Measurements from ENCODE around the gene AIPL1. TPM values are rescaled to one million over a fixed set of nuclear protein-coding genes. Genes with fewer than 3 reads are reported as not detected.

Gene AIPL1
- total RNA-seq, 2 experiments from 2014 or later: not detected

GRCh38 chr17:6426356-6427101, 8.4 kb downstream of the AIPL1 start:
- H3K27ac Mint-ChIP-seq: no peak overlapping the region
- ChIA-PET POLR2A (no interaction called here), CTCF (interaction anchor here (0.6 kb wide), 1 partner anchor 281 kb away, joined by 4 read pairs; no protein-coding TSS in a partner anchor)
- ATAC-seq (no peak), DNase-seq (no peak)
- peaks cover 17% of the 10 kb centered on the region for H3K4me1 Mint-ChIP-seq
- H3K27me3 Mint-ChIP-seq: peaks cover 13% of the 10 kb centered on the region
- H3K4me3 Mint-ChIP-seq: no peak overlapping the region
- peaks cover 8% of the 10 kb centered on the region for H3K9me3 Mint-ChIP-seq (ENCODE audit: low read depth)
- H3K36me3 Mint-ChIP-seq (ENCODE audit: low read depth): peaks cover 4% of the 10 kb centered on the region
- intact Hi-C loops (cut with DNase I, micrococcal nuclease): loop anchor here (1.0 to 10.0 kb wide), 5 partner anchors 52 to 840 kb away; no protein-coding TSS in a partner anchor

- ChIA-PET CTCF (interaction anchor here (0.8 to 1.1 kb wide), 3 partner anchors 14 to 353 kb away, joined by 3 to 5 read pairs (median 4); no protein-coding TSS in a partner anchor), POLR2A (no interaction called here)
- Mint-ChIP-seq H3K27me3 (peaks cover 16% of the 10 kb centered on the region), H3K4me3 (no peak overlapping the region), H3K27ac (no peak overlapping the region), H3K9me3 (ENCODE audit: low read depth) (peaks cover 4% of the 10 kb centered on the region), H3K36me3 (ENCODE audit: low read depth) (no peaks in the 10 kb centered on the region), H3K4me1 (peaks cover 17% of the 10 kb centered on the region)
- ATAC-seq (no peak), DNase-seq (no peak)
- intact Hi-C loops (cut with DNase I, micrococcal nuclease): loop anchor here (10.0 kb wide), 2 partner anchors 361 to 631 kb away; no protein-coding TSS in a partner anchor
Observed at GRCh38 chr17:6425407-6425806, 9.5 kb downstream of the AIPL1 start.

- Mint-ChIP-seq H3K36me3 (ENCODE audit: low read depth) (no peaks in the 10 kb centered on the region), H3K27me3 (peaks cover 16% of the 10 kb centered on the region), H3K9me3 (ENCODE audit: low read depth) (no peaks in the 10 kb centered on the region), H3K4me3 (no peak overlapping the region), H3K27ac (no peak overlapping the region), H3K4me1 (peaks cover 17% of the 10 kb centered on the region)
- ChIA-PET POLR2A (no interaction called here), CTCF (interaction anchor here (0.7 to 1.5 kb wide), 5 partner anchors 12 to 917 kb away, joined by 3 to 5 read pairs (median 4); no protein-coding TSS in a partner anchor)
- ATAC-seq (no peak), DNase-seq (no peak)
- intact Hi-C loops (cut with DNase I, micrococcal nuclease): loop anchor here (5.0 to 10.0 kb wide), 4 partner anchors 147 to 717 kb away; no protein-coding TSS in a partner anchor
Observed at GRCh38 chr17:6423931-6424330, 11.0 kb downstream of the AIPL1 start.

GRCh38 chr17:6422654-6423241, 12.2 kb downstream of the AIPL1 start:
- POLR2A ChIA-PET: no interaction called here
- CTCF ChIA-PET: interaction anchor here (0.6 to 1.5 kb wide), 3 partner anchors 13 to 1964 kb away, joined by 3 read pairs; no protein-coding TSS in a partner anchor
- DNase-seq (no peak), ATAC-seq (no peak)
- H3K27ac Mint-ChIP-seq: no peak overlapping the region
- intact Hi-C loops (cut with DNase I, micrococcal nuclease): loop anchor here (1.0 to 10.0 kb wide), 6 partner anchors 145 to 835 kb away; no protein-coding TSS in a partner anchor
- H3K27me3 Mint-ChIP-seq: peaks cover 16% of the 10 kb centered on the region
- H3K36me3 Mint-ChIP-seq (ENCODE audit: low read depth): no peaks in the 10 kb centered on the region
- no peak overlapping the region for H3K4me3 Mint-ChIP-seq
- peaks cover 9% of the 10 kb centered on the region for H3K4me1 Mint-ChIP-seq
- H3K9me3 Mint-ChIP-seq (ENCODE audit: low read depth): no peaks in the 10 kb centered on the region

GRCh38 chr17:6421700-6422604, 13.0 kb downstream of the AIPL1 start:
- Mint-ChIP-seq H3K36me3 (ENCODE audit: low read depth) (no peaks in the 10 kb centered on the region), H3K27ac (no peak overlapping the region), H3K4me3 (no peak overlapping the region), H3K27me3 (peaks cover 12% of the 10 kb centered on the region), H3K9me3 (ENCODE audit: low read depth) (no peaks in the 10 kb centered on the region), H3K4me1 (peaks cover 2% of the 10 kb centered on the region)
- ChIA-PET POLR2A (no interaction called here), CTCF (interaction anchor here (0.6 kb wide), 2 partner anchors 636 to 796 kb away, joined by 3 read pairs; no protein-coding TSS in a partner anchor)
- ATAC-seq (peak; percentile 65), DNase-seq (peak; percentile 87)
- intact Hi-C loops (cut with DNase I, micrococcal nuclease): loop anchor here (1.0 to 10.0 kb wide), 6 partner anchors 145 to 835 kb away; no protein-coding TSS in a partner anchor

- Mint-ChIP-seq H3K36me3 (ENCODE audit: low read depth) (no peaks in the 10 kb centered on the region), H3K27ac (no peak overlapping the region), H3K9me3 (ENCODE audit: low read depth) (no peaks in the 10 kb centered on the region), H3K27me3 (peaks cover 12% of the 10 kb centered on the region), H3K4me1 (no peaks in the 10 kb centered on the region), H3K4me3 (no peak overlapping the region)
- intact Hi-C loops (cut with DNase I, micrococcal nuclease): loop anchor here (5.0 to 10.0 kb wide), 4 partner anchors 143 to 713 kb away; no protein-coding TSS in a partner anchor
- ChIA-PET CTCF (interaction anchor here (0.6 to 1.1 kb wide), 2 partner anchors 143 to 825 kb away, joined by 3 read pairs; no protein-coding TSS in a partner anchor), POLR2A (no interaction called here)
- DNase-seq (peak; percentile 60), ATAC-seq (peak; percentile 23)
Observed at GRCh38 chr17:6420173-6420641, 14.7 kb downstream of the AIPL1 start.

- DNase-seq (no peak), ATAC-seq (no peak)
- H3K27ac Mint-ChIP-seq: no peak overlapping the region
- ChIA-PET CTCF (interaction anchor here (0.6 to 1.4 kb wide), 2 partner anchors 27 to 129 kb away, joined by 3 read pairs; no protein-coding TSS in a partner anchor), POLR2A (no interaction called here)
- no peaks in the 10 kb centered on the region for H3K9me3 Mint-ChIP-seq (ENCODE audit: low read depth)
- intact Hi-C loops (cut with DNase I, micrococcal nuclease): no loop called here
- H3K27me3 Mint-ChIP-seq: peaks cover 10% of the 10 kb centered on the region
- H3K36me3 Mint-ChIP-seq (ENCODE audit: low read depth): no peaks in the 10 kb centered on the region
- H3K4me3 Mint-ChIP-seq: no peak overlapping the region
- H3K4me1 Mint-ChIP-seq: no peaks in the 10 kb centered on the region
Observed at GRCh38 chr17:6415616-6416015, 19.3 kb downstream of the AIPL1 start.

- H3K27ac Mint-ChIP-seq: no peak overlapping the region
- intact Hi-C loops (cut with DNase I, micrococcal nuclease): loop anchor here (1.0 to 5.0 kb wide), 3 partner anchors 126 to 821 kb away; partner anchors contain the start of gene WSCD1 (in 1 of the 2)
- no peak for DNase-seq
- H3K9me3 Mint-ChIP-seq (ENCODE audit: low read depth): no peaks in the 10 kb centered on the region
- no peaks in the 10 kb centered on the region for H3K4me1 Mint-ChIP-seq
- H3K4me3 Mint-ChIP-seq: no peak overlapping the region
- no peaks in the 10 kb centered on the region for H3K36me3 Mint-ChIP-seq (ENCODE audit: low read depth)
- H3K27me3 Mint-ChIP-seq: peaks cover 7% of the 10 kb centered on the region
- ChIA-PET POLR2A (no interaction called here), CTCF (interaction anchor here (0.6 to 1.1 kb wide), 9 partner anchors 15 to 826 kb away, joined by 3 to 4 read pairs (median 4); no protein-coding TSS in a partner anchor)
- peak; percentile 55 for ATAC-seq
Observed at GRCh38 chr17:6413065-6413464, 21.9 kb downstream of the AIPL1 start.

- no peak overlapping the region for H3K4me3 Mint-ChIP-seq
- no peak for ATAC-seq
- H3K9me3 Mint-ChIP-seq (ENCODE audit: low read depth): no peaks in the 10 kb centered on the region
- H3K27me3 Mint-ChIP-seq: peaks cover 16% of the 10 kb centered on the region
- H3K27ac Mint-ChIP-seq: no peak overlapping the region
- H3K36me3 Mint-ChIP-seq (ENCODE audit: low read depth): no peaks in the 10 kb centered on the region
- no peaks in the 10 kb centered on the region for H3K4me1 Mint-ChIP-seq
- ChIA-PET POLR2A (no interaction called here), CTCF (interaction anchor here (0.6 kb wide), 1 partner anchor 27 kb away, joined by 3 read pairs; the partner anchor contains the start of gene AIPL1)
- intact Hi-C loops (cut with DNase I, micrococcal nuclease): no loop called here
- DNase-seq: no peak
Observed at GRCh38 chr17:6408735-6409134, 26.2 kb downstream of the AIPL1 start.

- intact Hi-C loops (cut with DNase I, micrococcal nuclease): no loop called here
- no peak for DNase-seq
- no peak for ATAC-seq
- Mint-ChIP-seq H3K27ac (no peak overlapping the region), H3K4me1 (no peaks in the 10 kb centered on the region), H3K36me3 (ENCODE audit: low read depth) (no peaks in the 10 kb centered on the region), H3K27me3 (peaks cover 17% of the 10 kb centered on the region), H3K9me3 (ENCODE audit: low read depth) (no peaks in the 10 kb centered on the region), H3K4me3 (no peak overlapping the region)
- POLR2A ChIA-PET: no interaction called here
- CTCF ChIA-PET: no interaction called here
Observed at GRCh38 chr17:6408276-6408675, 26.6 kb downstream of the AIPL1 start.

- no peak overlapping the region for H3K27ac Mint-ChIP-seq
- no peak overlapping the region for H3K4me3 Mint-ChIP-seq
- H3K9me3 Mint-ChIP-seq (ENCODE audit: low read depth): peaks cover 4% of the 10 kb centered on the region
- intact Hi-C loops (cut with DNase I, micrococcal nuclease): no loop called here
- ChIA-PET POLR2A (no interaction called here), CTCF (no interaction called here)
- no peaks in the 10 kb centered on the region for H3K4me1 Mint-ChIP-seq
- peaks cover 12% of the 10 kb centered on the region for H3K27me3 Mint-ChIP-seq
- ATAC-seq (no peak), DNase-seq (no peak)
- H3K36me3 Mint-ChIP-seq (ENCODE audit: low read depth): no peaks in the 10 kb centered on the region
Observed at GRCh38 chr17:6402258-6402657, 32.7 kb downstream of the AIPL1 start.
